Muscle of leg (tissue), 11 donors: ENCODE results near the gene PTDSS2. TPM values are rescaled to one million over a fixed set of nuclear protein-coding genes. Genes with fewer than 3 reads are reported as not detected.
"Not testable (repeated sequence)": the region's sequence is repeated elsewhere in the genome, so short reads cannot be mapped to it uniquely, and the experiment has no call there.

Experiments
- DNase-seq: peaks from one replicate; pipeline ENCODE4 v3.0.0; 2013
- H3K27ac ChIP-seq: one replicate; pipeline ENCODE4 v1.5.1; 2013; ENCODE audit warnings: mild to moderate bottlenecking, low read length, control low read depth
- H3K27me3 ChIP-seq: one replicate; pipeline ENCODE4 v1.6.1; 2013; ENCODE audit warnings: low read length; ENCODE audit not compliant: control insufficient read depth, insufficient read depth
- H3K36me3 ChIP-seq: one replicate; pipeline ENCODE4 v1.6.1; 2013; ENCODE audit warnings: low read length; ENCODE audit not compliant: control insufficient read depth, insufficient read depth
- H3K4me1 ChIP-seq: one replicate; pipeline ENCODE4 v1.6.1; 2013; ENCODE audit warnings: low read length; ENCODE audit not compliant: control insufficient read depth, insufficient read depth
- H3K4me3 ChIP-seq: one replicate; pipeline ENCODE4 v1.5.1; 2013; ENCODE audit warnings: low read length, control low read depth
- H3K9me3 ChIP-seq: replicated peaks from 2 replicates; pipeline ENCODE4 v1.6.1; 2013; ENCODE audit warnings: low read depth, low read length; ENCODE audit not compliant: control insufficient read depth
- WGBS: methylation state at CpG from one replicate; pipeline ENCODE4 v1.1.5; 2013; ENCODE audit warnings: missing lambda C conversion rate; ENCODE audit not compliant: insufficient coverage; 5-methylcytosine and 5-hydroxymethylcytosine counted together
- polyA plus RNA-seq, 8 donors: library from polyadenylated mRNA; unstranded; fragments of 120-200 nt; gene quantifications; one replicate each; pipeline versions ENCODE4 v1.2.1 to v1.2.3, GENCODE V29; 2013; ENCODE audit warnings: inconsistent platforms in 1 of 8, low replicate concordance in 1 of 8; ENCODE audit not compliant: insufficient read length in 8 of 8, insufficient read depth in 1 of 8
- total RNA-seq: library from RNA; stranded (reverse); fragments of 120-200 nt; gene quantifications from one replicate; pipeline ENCODE4 v1.2.4, GENCODE V29; 2013

The PTDSS2 gene
- total and polyA plus RNA-seq, 9 donors: 19.4 to 47.2 (median 29.9) TPM

GRCh38 chr11:420054-420910, 29.8 kb upstream of the PTDSS2 start:
- DNase-seq: no peak
- Histone ChIP-seq H3K9me3 (no peaks in the 10 kb centered on the region), H3K27ac (no peak overlapping the region), H3K36me3 (no peaks in the 10 kb centered on the region), H3K4me3 (no peak overlapping the region), H3K4me1 (peaks cover 12% of the 10 kb centered on the region), H3K27me3 (peaks cover 63% of the 10 kb centered on the region)
- 44% methylated on average over 67 of the region's 71 CpGs for WGBS

- Histone ChIP-seq H3K9me3 (no peaks in the 10 kb centered on the region), H3K27ac (no peak overlapping the region), H3K4me1 (peaks cover 8% of the 10 kb centered on the region), H3K36me3 (no peaks in the 10 kb centered on the region), H3K27me3 (peaks cover 59% of the 10 kb centered on the region), H3K4me3 (no peak overlapping the region)
- 82% methylated on average over 14 of the region's 21 CpGs for WGBS
- DNase-seq: no peak
These were observed 29.2 kb upstream of the PTDSS2 start for GRCh38 chr11:420911-421321.

- WGBS: 63% methylated on average over 9 of the region's 10 CpGs
- no peak overlapping the region for H3K4me3 ChIP-seq
- H3K27me3 ChIP-seq: peaks cover 54% of the 10 kb centered on the region
These were observed 27.8 kb upstream of the PTDSS2 start for GRCh38 chr11:422249-422656.

GRCh38 chr11:424232-424631, 25.8 kb upstream of the PTDSS2 start:
- Histone ChIP-seq H3K9me3 (no peaks in the 10 kb centered on the region), H3K36me3 (no peaks in the 10 kb centered on the region), H3K27me3 (peaks cover 35% of the 10 kb centered on the region), H3K4me1 (no peaks in the 10 kb centered on the region), H3K4me3 (no peak overlapping the region), H3K27ac (no peak overlapping the region)
- DNase-seq: no peak
- 90% methylated on average over 2 of the region's 4 CpGs for WGBS

More at GRCh38 chr11:422249-422656, 27.8 kb upstream of the PTDSS2 start:
- DNase-seq: no peak
- Histone ChIP-seq H3K4me1 (no peaks in the 10 kb centered on the region), H3K9me3 (no peaks in the 10 kb centered on the region), H3K36me3 (no peaks in the 10 kb centered on the region), H3K27ac (no peak overlapping the region)

GRCh38 chr11:424766-425165, 25.3 kb upstream of the PTDSS2 start:
- WGBS: 40% methylated on average over 9 of the region's 45 CpGs
- H3K4me1 ChIP-seq, H3K27ac ChIP-seq, DNase-seq, H3K4me3 ChIP-seq, H3K9me3 ChIP-seq, H3K36me3 ChIP-seq: not testable (repeated sequence)
- H3K27me3 ChIP-seq: peaks cover 30% of the 10 kb centered on the region

- DNase-seq: no peak
- Histone ChIP-seq H3K36me3 (no peaks in the 10 kb centered on the region), H3K27me3 (peaks cover 25% of the 10 kb centered on the region), H3K9me3 (no peaks in the 10 kb centered on the region), H3K27ac (no peak overlapping the region), H3K4me3 (no peak overlapping the region), H3K4me1 (no peaks in the 10 kb centered on the region)
- WGBS: no CpG with 5 or more reads among the region's 4 CpGs
These were observed 24.8 kb upstream of the PTDSS2 start for GRCh38 chr11:425301-425700.

- H3K27me3 ChIP-seq: peaks cover 22% of the 10 kb centered on the region
- 82% methylated on average over 8 of the region's 8 CpGs for WGBS
- no peak overlapping the region for H3K4me3 ChIP-seq
- no peak for DNase-seq
- H3K9me3 ChIP-seq: no peaks in the 10 kb centered on the region
- no peaks in the 10 kb centered on the region for H3K36me3 ChIP-seq
- no peak overlapping the region for H3K27ac ChIP-seq
- H3K4me1 ChIP-seq: no peaks in the 10 kb centered on the region
These were observed 23.2 kb upstream of the PTDSS2 start for GRCh38 chr11:426851-427250.

GRCh38 chr11:428295-428694, 21.8 kb upstream of the PTDSS2 start:
- Histone ChIP-seq H3K4me1 (no peaks in the 10 kb centered on the region), H3K27ac (no peak overlapping the region), H3K4me3 (no peak overlapping the region), H3K27me3 (peaks cover 20% of the 10 kb centered on the region), H3K36me3 (no peaks in the 10 kb centered on the region), H3K9me3 (no peaks in the 10 kb centered on the region)
- no peak for DNase-seq
- WGBS: 90% methylated on average over 24 of the region's 24 CpGs

- H3K4me3 ChIP-seq: no peak overlapping the region
- no peak for DNase-seq
- H3K27me3 ChIP-seq: peaks cover 14% of the 10 kb centered on the region
- H3K9me3 ChIP-seq: no peaks in the 10 kb centered on the region
- 86% methylated on average over 27 of the region's 27 CpGs for WGBS
- no peaks in the 10 kb centered on the region for H3K4me1 ChIP-seq
- no peak overlapping the region for H3K27ac ChIP-seq
- H3K36me3 ChIP-seq: no peaks in the 10 kb centered on the region
These were observed 20.7 kb upstream of the PTDSS2 start for GRCh38 chr11:429391-429790.

GRCh38 chr11:429931-430456, 20.1 kb upstream of the PTDSS2 start:
- H3K27me3 ChIP-seq: peaks cover 12% of the 10 kb centered on the region
- H3K4me3 ChIP-seq: no peak overlapping the region
- H3K27ac ChIP-seq: no peak overlapping the region
- no peaks in the 10 kb centered on the region for H3K9me3 ChIP-seq
- WGBS: 44% methylated on average over 20 of the region's 25 CpGs
- no peaks in the 10 kb centered on the region for H3K4me1 ChIP-seq
- DNase-seq: no peak
- H3K36me3 ChIP-seq: no peaks in the 10 kb centered on the region
